ENCODE measurements around the gene MTX1. TPM values are rescaled to one million over a fixed set of nuclear protein-coding genes. Genes with fewer than 3 reads are reported as not detected.

MTX1 gene
- total RNA-seq, 2 experiments from 2014 or later = 43.9 to 70.2 TPM

DNA sequence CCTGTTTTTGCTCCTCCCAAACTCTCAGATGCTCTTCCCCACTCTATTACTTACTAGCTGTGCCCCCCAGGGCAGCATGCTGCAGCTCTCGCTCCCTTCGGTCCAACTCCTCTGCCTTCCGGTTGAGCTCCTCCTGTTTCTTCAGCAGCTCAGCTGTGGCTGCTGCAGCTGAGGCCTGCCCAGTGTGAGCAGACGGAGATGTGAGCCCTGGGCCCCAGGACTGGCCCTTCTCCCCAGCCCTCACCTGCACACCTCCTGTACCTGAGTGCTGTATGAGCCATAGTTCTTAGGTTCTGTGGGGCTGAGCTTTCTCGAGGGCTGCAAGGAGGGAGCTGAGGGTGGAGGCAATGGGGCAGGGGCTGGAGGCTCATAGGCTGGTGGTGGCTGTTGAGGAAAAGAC is 51.8 kb downstream of the MTX1 start:
- H3K4me2 ChIP-seq (ENCODE audit: low read length) = peak overlapping the region; percentile 73
- no TSS peak for BruUV-seq (replicated peaks)
- CTCF ChIA-PET (ENCODE audit: unreplicated experiment) = interaction anchor here (3.4 kb wide), 1 partner anchor 9 kb away, joined by 10 read pairs; no protein-coding TSS in a partner anchor
- H3K79me2 ChIP-seq (ENCODE audit: insufficient read depth, low read depth, low read length) = peaks cover 19% of the 10 kb centered on the region; the same call in 1 of the 2 replicates
- peaks cover 23% of the 10 kb centered on the region for H3K4me1 ChIP-seq (ENCODE audit: insufficient read depth, low read length, poor library complexity, severe bottlenecking)
- no peak overlapping the region for H2AFZ ChIP-seq (ENCODE audit: low read length)
- TF ChIP-seq, protein P1, sequence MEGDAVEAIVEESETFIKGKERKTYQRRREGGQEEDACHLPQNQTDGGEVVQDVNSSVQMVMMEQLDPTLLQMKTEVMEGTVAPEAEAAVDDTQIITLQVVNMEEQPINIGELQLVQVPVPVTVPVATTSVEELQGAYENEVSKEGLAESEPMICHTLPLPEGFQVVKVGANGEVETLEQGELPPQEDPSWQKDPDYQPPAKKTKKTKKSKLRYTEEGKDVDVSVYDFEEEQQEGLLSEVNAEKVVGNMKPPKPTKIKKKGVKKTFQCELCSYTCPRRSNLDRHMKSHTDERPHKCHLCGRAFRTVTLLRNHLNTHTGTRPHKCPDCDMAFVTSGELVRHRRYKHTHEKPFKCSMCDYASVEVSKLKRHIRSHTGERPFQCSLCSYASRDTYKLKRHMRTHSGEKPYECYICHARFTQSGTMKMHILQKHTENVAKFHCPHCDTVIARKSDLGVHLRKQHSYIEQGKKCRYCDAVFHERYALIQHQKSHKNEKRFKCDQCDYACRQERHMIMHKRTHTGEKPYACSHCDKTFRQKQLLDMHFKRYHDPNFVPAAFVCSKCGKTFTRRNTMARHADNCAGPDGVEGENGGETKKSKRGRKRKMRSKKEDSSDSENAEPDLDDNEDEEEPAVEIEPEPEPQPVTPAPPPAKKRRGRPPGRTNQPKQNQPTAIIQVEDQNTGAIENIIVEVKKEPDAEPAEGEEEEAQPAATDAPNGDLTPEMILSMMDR (conservative IDR thresholded peaks at IDR 0.05; ENCODE audit: low read length) = no peak
- TF ChIP-seq EZH2phosphoT487 (IDR thresholded peaks at IDR 0.05; ENCODE audit: borderline replicate concordance, low read depth, low read length) = no peak
- intact Hi-C loops (cut with micrococcal nuclease; ENCODE audit: unreplicated experiment) = loop anchor here (5.0 kb wide), 1 partner anchor 53 kb away; the partner anchor contains the start of genes MTX1 and THBS3
- H3K27ac ChIP-seq (ENCODE audit: low read depth, low read length, poor library complexity, severe bottlenecking) = no peak overlapping the region
- no peak for DNase-seq (ENCODE audit: low spot score)
- no peaks in the 10 kb centered on the region for H3K9me3 ChIP-seq (ENCODE audit: low read length)
- H3K4me3 ChIP-seq (ENCODE audit: low read depth, low read length, poor library complexity, severe bottlenecking) = no peak overlapping the region
- peaks cover 73% of the 10 kb centered on the region for H3K36me3 ChIP-seq (ENCODE audit: insufficient read depth, low read length)
- no peaks in the 10 kb centered on the region for H4K20me1 ChIP-seq (ENCODE audit: insufficient read depth, low read length)
- POLR2A ChIA-PET = interaction anchor here (2.3 kb wide), 1 partner anchor 13 kb away, joined by 13 read pairs; the partner anchor contains the start of gene CLK2
- no peaks in the 10 kb centered on the region for H3K9me2 ChIP-seq (ENCODE audit: insufficient read depth, low read length)

DNA sequence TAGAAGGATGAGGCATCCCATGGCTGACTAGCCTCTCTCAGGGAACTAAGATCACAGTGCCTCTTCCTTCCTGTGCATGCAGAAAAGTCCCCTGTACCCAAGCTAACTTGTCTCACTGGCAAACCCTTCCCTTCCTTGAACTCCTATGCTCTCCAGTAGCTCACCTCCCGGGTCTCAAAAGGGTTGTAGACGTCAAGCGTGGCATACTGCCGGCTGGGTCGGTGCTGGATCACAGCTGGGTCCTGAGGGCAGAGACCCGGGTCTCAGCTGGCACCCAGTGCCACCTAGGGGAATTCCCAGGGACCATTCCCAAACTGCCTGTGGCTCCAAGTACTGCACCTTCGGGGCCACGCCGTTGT is 53.0 kb downstream of the MTX1 start:
- H2AFZ ChIP-seq (ENCODE audit: low read length) = peak overlapping the region; percentile 72
- peak; percentile 57 for DNase-seq (ENCODE audit: low spot score)

More for the DNA sequence above, 53.0 kb downstream of the MTX1 start:
- BruUV-seq (replicated peaks) = no TSS peak
- intact Hi-C loops (cut with micrococcal nuclease; ENCODE audit: unreplicated experiment) = loop anchor here (5.0 kb wide), 1 partner anchor 54 kb away; the partner anchor contains the start of genes MTX1 and THBS3
- Histone ChIP-seq H3K4me2 (ENCODE audit: low read length) (peak overlapping the region; percentile 73), H3K4me1 (ENCODE audit: insufficient read depth, low read length, poor library complexity, severe bottlenecking) (peaks cover 17% of the 10 kb centered on the region), H3K79me2 (ENCODE audit: insufficient read depth, low read depth, low read length) (peaks cover 19% of the 10 kb centered on the region; the same call in 1 of the 2 replicates), H3K9me2 (ENCODE audit: insufficient read depth, low read length) (no peaks in the 10 kb centered on the region), H3K4me3 (ENCODE audit: low read depth, low read length, poor library complexity, severe bottlenecking) (peak overlapping the region; percentile 84), H3K36me3 (ENCODE audit: insufficient read depth, low read length) (peaks cover 74% of the 10 kb centered on the region), H4K20me1 (ENCODE audit: insufficient read depth, low read length) (no peaks in the 10 kb centered on the region), H3K9me3 (ENCODE audit: low read length) (no peaks in the 10 kb centered on the region), H3K27ac (ENCODE audit: low read depth, low read length, poor library complexity, severe bottlenecking) (peak overlapping the region; percentile 51)
- ChIA-PET CTCF (ENCODE audit: unreplicated experiment) (interaction anchor here (0.9 to 3.4 kb wide), 2 partner anchors 10 to 68 kb away, joined by 3 to 10 read pairs; no protein-coding TSS in a partner anchor), POLR2A (interaction anchor here (0.6 to 2.3 kb wide), 3 partner anchors 11 to 55 kb away, joined by 3 to 13 read pairs (median 8); partner anchors contain the start of gene CLK2)
- TF ChIP-seq, protein P1 (conservative IDR thresholded peaks at IDR 0.05; ENCODE audit: low read length) = peak; percentile 36; the same call in 1 of the 2 replicates
- TF ChIP-seq EZH2phosphoT487 (IDR thresholded peaks at IDR 0.05; ENCODE audit: borderline replicate concordance, low read depth, low read length) = no peak

Data from OCI-LY7 (cell line).